Measurements from ENCODE around the gene LGMN. TPM values are rescaled to one million over a fixed set of nuclear protein-coding genes. Genes with fewer than 3 reads are reported as not detected.

LGMN gene
- total and polyA plus RNA-seq, 9 donors, result 27.3 to 231 (median 49.1) TPM

- DNase-seq, result no peak
- H3K36me3 ChIP-seq, result no peaks in the 10 kb centered on the region
- no peak for TF ChIP-seq EP300 (IDR thresholded peaks at IDR 0.05)
- no peak for TF ChIP-seq CTCF (IDR thresholded peaks at IDR 0.05)
- no peak for TF ChIP-seq POLR2A (IDR thresholded peaks at IDR 0.05)
- peaks cover 3% of the 10 kb centered on the region for H3K4me1 ChIP-seq (ENCODE audit: insufficient read depth)
- H3K27me3 ChIP-seq, result no peaks in the 10 kb centered on the region
- no peaks in the 10 kb centered on the region for H3K9me3 ChIP-seq
- intact Hi-C loops (cut with DNase I), result no loop called here
- no peak overlapping the region for H3K27ac ChIP-seq
- 92 to 94% (median 93%) methylated on average over 11 of the region's 11 CpGs for WGBS, 3 donors
- H3K4me3 ChIP-seq, result no peak overlapping the region
Measured at GRCh38 chr14:92704821-92705220, 43.6 kb downstream of the LGMN start.

DNA sequence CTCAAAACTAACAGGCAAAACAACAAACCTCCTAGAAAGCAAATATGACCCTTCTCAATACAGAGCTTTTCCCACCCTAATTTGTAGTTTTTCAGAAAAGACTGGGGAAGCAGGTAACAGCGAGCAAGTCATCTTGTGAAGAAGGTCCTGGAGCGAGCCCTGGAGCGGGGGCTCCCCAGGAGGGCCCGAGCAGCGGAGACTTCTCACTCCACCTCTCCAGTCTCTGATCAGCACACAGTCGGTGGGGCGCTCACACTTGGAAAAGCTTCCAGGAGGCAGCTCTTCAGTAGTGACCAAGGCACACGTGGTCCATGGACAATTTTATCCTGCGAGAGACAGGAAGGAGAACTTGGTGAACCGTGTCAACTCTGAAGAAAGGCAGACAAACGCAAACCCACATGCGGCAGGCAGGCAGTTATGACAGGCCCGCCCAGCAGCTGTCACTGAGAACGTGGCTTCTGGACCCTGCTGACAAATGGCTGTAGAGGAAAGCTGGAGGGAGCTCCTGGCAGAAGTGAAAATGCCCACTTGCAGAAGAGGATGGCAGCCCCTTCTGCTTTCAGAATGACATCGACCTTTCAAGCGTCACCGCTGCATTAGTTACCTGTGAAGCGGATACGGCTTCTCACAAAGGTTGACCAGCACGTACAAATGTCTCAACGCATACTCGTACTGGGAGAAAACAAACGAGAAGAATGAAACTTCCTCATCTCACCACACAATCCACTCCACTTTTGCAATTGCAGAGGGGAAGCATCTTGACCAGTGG, 44.2 kb downstream of the LGMN start:
- H3K36me3 ChIP-seq, result no peaks in the 10 kb centered on the region
- intact Hi-C loops (cut with DNase I), result no loop called here
- H3K27me3 ChIP-seq, result no peaks in the 10 kb centered on the region
- no peak overlapping the region for H3K27ac ChIP-seq
- no peaks in the 10 kb centered on the region for H3K9me3 ChIP-seq
- H3K4me1 ChIP-seq (ENCODE audit: insufficient read depth), result no peaks in the 10 kb centered on the region
- H3K4me3 ChIP-seq, result no peak overlapping the region
- no peak for TF ChIP-seq POLR2A (IDR thresholded peaks at IDR 0.05)
- TF ChIP-seq EP300 (IDR thresholded peaks at IDR 0.05), result no peak
- no peak for TF ChIP-seq CTCF (IDR thresholded peaks at IDR 0.05)
- DNase-seq, result no peak
- 87 to 94% (median 89%) methylated on average over 23 of the region's 23 CpGs for WGBS, 3 donors

DNA sequence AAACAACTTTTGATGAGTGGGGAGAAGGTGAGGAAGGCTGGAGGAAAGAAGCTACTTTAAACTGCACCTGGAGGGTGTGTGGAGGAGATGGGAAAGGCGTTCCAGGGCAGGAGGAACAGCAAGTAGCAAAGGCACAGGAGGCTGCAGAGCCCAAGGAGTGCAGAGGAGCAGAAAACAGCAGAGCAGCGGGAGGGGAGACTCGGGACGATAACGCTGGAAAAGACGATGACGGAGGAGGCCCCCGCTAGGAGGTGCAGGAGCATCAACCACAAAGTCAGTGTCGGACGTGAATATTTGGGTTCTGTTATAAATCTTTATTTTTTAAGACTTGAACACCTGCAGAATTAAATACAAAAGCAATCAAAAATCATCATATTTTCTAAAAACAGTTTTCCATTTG, 44.9 kb downstream of the LGMN start:
- H3K36me3 ChIP-seq, result no peaks in the 10 kb centered on the region
- intact Hi-C loops (cut with DNase I), result no loop called here
- WGBS, 3 donors, result 96 to 98% (median 96%) methylated on average over 10 of the region's 10 CpGs
- no peak for DNase-seq
- no peaks in the 10 kb centered on the region for H3K27me3 ChIP-seq
- H3K4me3 ChIP-seq, result no peak overlapping the region
- no peaks in the 10 kb centered on the region for H3K9me3 ChIP-seq
- no peak for TF ChIP-seq POLR2A (IDR thresholded peaks at IDR 0.05)
- no peak for TF ChIP-seq CTCF (IDR thresholded peaks at IDR 0.05)
- TF ChIP-seq EP300 (IDR thresholded peaks at IDR 0.05), result no peak
- H3K4me1 ChIP-seq (ENCODE audit: insufficient read depth), result no peaks in the 10 kb centered on the region
- no peak overlapping the region for H3K27ac ChIP-seq

DNA sequence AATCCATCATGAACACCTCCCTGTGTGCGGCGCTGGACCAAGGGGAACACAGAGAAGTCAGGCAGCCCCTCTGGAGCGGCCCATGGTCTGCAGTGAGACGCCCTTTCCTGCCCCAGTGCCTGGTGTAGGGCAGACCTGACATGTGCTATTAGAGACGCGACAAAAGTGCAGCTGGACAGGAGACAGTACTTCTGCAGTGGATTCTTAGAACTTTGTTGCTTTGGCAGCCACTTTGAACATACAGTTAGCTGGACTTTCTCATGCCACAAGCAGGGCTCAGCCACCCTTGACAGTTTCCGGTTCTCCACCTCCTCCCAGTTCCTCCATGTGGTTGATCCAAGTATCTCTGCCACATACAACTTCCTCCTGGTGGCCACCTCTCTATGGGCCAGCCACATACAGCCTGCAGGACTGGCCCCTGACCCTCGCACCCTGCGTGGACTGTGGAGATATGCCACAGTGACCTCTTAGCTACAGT, 45.9 kb downstream of the LGMN start:
- H3K4me3 ChIP-seq, result no peak overlapping the region
- no peaks in the 10 kb centered on the region for H3K4me1 ChIP-seq (ENCODE audit: insufficient read depth)
- no peaks in the 10 kb centered on the region for H3K36me3 ChIP-seq
- no peak overlapping the region for H3K27ac ChIP-seq
- H3K9me3 ChIP-seq, result no peaks in the 10 kb centered on the region
- H3K27me3 ChIP-seq, result no peaks in the 10 kb centered on the region
- TF ChIP-seq EP300 (IDR thresholded peaks at IDR 0.05), result no peak
- no peak for TF ChIP-seq POLR2A (IDR thresholded peaks at IDR 0.05)
- TF ChIP-seq CTCF (IDR thresholded peaks at IDR 0.05), result no peak
- no peak for DNase-seq
- 89 to 92% (median 91%) methylated on average over 9 of the region's 9 CpGs for WGBS, 3 donors
- intact Hi-C loops (cut with DNase I), result no loop called here
